ENCODE data around the gene SENP5. TPM values are rescaled to one million over a fixed set of nuclear protein-coding genes. Genes with fewer than 3 reads are reported as not detected.

Gene SENP5
- total RNA-seq, 1 donor from 2014 or later, result 25.2 TPM

GRCh38 chr3:196903740-196904139, 36.0 kb downstream of the SENP5 start:
- no peaks in the 10 kb centered on the region for H3K36me3 ChIP-seq (ENCODE audit: control insufficient read depth, insufficient read depth, low read length)
- no peak for TF ChIP-seq CTCF (IDR thresholded peaks at IDR 0.05; ENCODE audit: insufficient read depth, low read length, poor library complexity, severe bottlenecking)
- H3K4me3 ChIP-seq (ENCODE audit: low read depth, low read length), result no peak overlapping the region
- no peak for DNase-seq (ENCODE audit: low read depth)
- H3K27me3 ChIP-seq (ENCODE audit: control insufficient read depth, insufficient read depth, low read length), result no peaks in the 10 kb centered on the region

DNA sequence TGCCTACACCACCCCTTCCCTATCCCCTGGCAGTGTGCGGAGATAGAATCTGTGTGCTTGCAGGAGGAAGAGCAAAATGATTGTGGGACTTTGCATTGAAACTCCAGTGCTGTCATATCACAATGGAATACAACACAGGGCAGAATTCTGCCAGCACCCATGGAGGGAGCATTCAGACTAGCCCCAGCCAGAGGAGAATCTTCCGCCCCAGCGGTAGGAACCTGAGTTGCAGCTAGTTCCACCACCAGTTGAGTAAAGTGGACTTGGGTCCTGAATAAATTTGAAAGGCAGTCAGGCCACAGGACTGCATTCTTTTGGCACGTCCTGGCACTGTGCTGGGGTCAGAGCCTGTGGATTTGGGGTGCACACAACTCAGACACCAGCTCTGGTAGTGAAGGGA, 47.1 kb downstream of the SENP5 start:
- no peak overlapping the region for H3K4me3 ChIP-seq (ENCODE audit: low read depth, low read length)
- DNase-seq (ENCODE audit: low read depth), result no peak
- TF ChIP-seq CTCF (IDR thresholded peaks at IDR 0.05; ENCODE audit: insufficient read depth, low read length, poor library complexity, severe bottlenecking), result no peak
- no peaks in the 10 kb centered on the region for H3K27me3 ChIP-seq (ENCODE audit: control insufficient read depth, insufficient read depth, low read length)
- H3K36me3 ChIP-seq (ENCODE audit: control insufficient read depth, insufficient read depth, low read length), result no peaks in the 10 kb centered on the region

- no peak overlapping the region for H3K4me3 ChIP-seq (ENCODE audit: low read depth, low read length)
- DNase-seq (ENCODE audit: low read depth), result no peak
- no peak for TF ChIP-seq CTCF (IDR thresholded peaks at IDR 0.05; ENCODE audit: insufficient read depth, low read length, poor library complexity, severe bottlenecking)
- H3K36me3 ChIP-seq (ENCODE audit: control insufficient read depth, insufficient read depth, low read length), result no peaks in the 10 kb centered on the region
- no peaks in the 10 kb centered on the region for H3K27me3 ChIP-seq (ENCODE audit: control insufficient read depth, insufficient read depth, low read length)
Observed at GRCh38 chr3:196915375-196915774, 47.7 kb downstream of the SENP5 start.

DNA sequence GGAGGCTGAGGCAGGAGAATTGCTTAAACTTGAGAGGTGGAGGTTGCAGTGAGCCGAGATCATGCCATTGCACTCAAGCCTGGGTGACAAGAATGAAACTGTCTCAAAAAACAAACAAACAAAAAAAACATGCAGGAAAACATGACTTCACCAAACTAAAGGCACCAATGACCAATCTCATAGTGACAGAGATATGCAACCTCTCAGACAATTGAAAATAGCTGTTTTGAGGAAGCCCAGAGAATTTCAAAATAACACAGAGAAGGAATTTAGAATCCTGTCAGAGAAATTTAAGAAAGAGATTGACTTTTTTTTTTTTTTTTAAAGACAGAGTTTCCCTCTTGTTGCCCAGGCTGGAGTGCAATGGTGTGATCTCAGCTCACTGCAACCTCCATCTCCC, 48.5 kb downstream of the SENP5 start:
- no peak for TF ChIP-seq CTCF (IDR thresholded peaks at IDR 0.05; ENCODE audit: insufficient read depth, low read length, poor library complexity, severe bottlenecking)
- Histone ChIP-seq H3K36me3 (ENCODE audit: control insufficient read depth, insufficient read depth, low read length) (no peaks in the 10 kb centered on the region), H3K27me3 (ENCODE audit: control insufficient read depth, insufficient read depth, low read length) (no peaks in the 10 kb centered on the region), H3K4me3 (ENCODE audit: low read depth, low read length) (no peak overlapping the region)
- no peak for DNase-seq (ENCODE audit: low read depth)

DNA sequence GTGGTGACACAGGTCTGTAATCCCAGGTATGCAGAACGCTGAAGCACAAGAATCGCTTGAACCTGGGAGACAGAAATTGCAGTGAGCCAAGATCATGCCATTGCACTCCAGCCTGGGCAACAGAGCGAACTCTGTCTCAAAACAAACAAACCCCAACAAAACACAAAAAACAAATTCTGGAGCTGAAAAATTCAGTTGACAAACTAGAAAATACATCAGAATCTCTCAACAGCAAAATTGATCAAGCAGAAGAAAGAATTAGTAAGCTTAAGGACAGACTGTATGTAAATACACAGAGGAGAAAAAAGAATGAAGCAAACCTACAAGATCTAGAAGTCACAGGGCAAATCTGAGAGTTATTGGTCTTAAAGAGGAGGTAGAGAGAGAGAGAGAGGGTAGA, 49.3 kb downstream of the SENP5 start:
- Histone ChIP-seq H3K27me3 (ENCODE audit: control insufficient read depth, insufficient read depth, low read length) (no peaks in the 10 kb centered on the region), H3K36me3 (ENCODE audit: control insufficient read depth, insufficient read depth, low read length) (no peaks in the 10 kb centered on the region), H3K4me3 (ENCODE audit: low read depth, low read length) (no peak overlapping the region)
- no peak for TF ChIP-seq CTCF (IDR thresholded peaks at IDR 0.05; ENCODE audit: insufficient read depth, low read length, poor library complexity, severe bottlenecking)
- DNase-seq (ENCODE audit: low read depth), result no peak

DNA sequence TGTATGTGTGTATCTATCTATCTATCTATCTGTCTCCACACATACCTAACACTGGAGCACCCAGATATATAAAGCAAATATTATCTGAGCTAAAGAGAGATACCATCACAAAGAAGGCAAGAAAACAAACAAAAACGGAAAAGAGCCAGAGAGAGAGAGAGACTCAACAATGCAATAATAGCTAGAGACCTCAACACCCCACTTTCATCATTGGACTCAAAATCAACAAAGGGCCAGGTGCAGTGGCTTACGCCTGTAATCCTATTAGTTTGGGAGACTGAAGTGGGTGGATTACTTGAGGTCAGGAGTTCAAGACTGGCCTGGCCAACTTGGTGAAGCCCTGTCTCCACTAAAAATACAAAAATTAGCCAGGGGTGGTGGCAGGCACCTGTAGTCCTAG, 51.2 kb downstream of the SENP5 start:
- Histone ChIP-seq H3K4me3 (ENCODE audit: low read depth, low read length) (no peak overlapping the region), H3K36me3 (ENCODE audit: control insufficient read depth, insufficient read depth, low read length) (no peaks in the 10 kb centered on the region), H3K27me3 (ENCODE audit: control insufficient read depth, insufficient read depth, low read length) (no peaks in the 10 kb centered on the region)
- DNase-seq (ENCODE audit: low read depth), result no peak
- no peak for TF ChIP-seq CTCF (IDR thresholded peaks at IDR 0.05; ENCODE audit: insufficient read depth, low read length, poor library complexity, severe bottlenecking)
